NCI-H524 (cell line): Measurements from ENCODE around the gene CDK12.
"Not testable (repeated sequence)": the region's sequence is repeated elsewhere in the genome, so short reads cannot be mapped to it uniquely, and the experiment has no call there.

Experiments used
- DNase-seq, 2 experiments: peaks; one replicate each; lab custom pipeline; 2025; lab: John Stamatoyannopoulos, UW

CDK12 gene

DNA sequence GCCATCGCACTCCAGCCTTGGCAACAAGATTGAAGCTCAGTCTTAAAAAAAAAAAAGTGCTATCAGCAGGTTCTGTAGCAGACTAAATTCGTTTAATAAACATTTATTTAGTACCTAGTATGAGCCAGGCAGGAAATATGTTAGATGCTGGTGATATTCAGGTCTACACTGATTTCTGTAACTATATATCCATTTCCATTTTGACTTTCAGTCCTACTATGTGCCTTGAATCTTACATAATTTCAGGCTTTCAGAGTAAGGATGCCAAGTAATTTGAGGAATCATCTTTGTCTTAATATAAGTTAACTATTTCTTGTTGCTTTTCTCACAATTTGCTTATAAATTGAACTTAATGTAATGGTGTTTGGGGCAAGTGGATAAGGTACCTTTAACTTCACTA lies 46.2 kb downstream of the CDK12 start:
- no peak for DNase-seq

DNA sequence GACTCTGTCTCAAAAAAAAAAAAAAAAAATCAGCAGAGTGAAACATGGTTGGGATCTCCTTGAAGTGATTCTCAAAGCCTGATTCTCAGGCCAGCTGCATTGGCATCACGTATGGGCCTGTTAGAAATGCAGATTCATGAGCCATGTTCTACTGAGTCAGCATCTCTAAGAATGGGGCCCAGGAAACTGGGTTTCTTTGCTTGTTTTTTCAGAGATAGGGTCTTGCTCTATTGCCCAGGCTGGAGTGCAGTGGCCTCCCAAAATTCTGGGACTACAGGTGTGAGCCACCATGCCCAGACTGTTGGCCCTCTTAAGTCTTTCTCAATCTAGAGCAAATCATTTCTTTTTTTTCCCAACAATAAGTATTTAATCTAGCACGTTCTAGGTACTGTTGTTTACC lies 47.7 kb downstream of the CDK12 start:
- DNase-seq, result no peak

DNA sequence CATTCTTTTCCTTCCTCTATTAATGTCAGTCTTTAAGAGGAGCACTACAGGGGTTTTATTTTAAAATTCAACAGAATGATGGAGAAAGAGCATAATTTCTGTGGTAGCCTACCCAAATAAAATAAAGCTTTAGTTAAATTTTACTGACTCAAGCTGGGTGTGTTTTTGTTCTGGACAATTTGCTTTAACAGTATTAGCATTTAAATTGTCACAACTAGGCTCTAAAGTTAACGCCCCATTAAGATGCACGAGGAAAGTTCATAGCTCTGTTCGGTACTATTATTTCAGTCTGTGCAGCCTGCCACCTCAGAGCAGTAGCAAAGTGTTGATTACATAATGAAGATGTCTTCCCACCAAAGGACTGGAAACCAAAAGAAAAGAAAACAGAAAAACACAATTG lies 52.0 kb downstream of the CDK12 start:
- no peak for DNase-seq

DNA sequence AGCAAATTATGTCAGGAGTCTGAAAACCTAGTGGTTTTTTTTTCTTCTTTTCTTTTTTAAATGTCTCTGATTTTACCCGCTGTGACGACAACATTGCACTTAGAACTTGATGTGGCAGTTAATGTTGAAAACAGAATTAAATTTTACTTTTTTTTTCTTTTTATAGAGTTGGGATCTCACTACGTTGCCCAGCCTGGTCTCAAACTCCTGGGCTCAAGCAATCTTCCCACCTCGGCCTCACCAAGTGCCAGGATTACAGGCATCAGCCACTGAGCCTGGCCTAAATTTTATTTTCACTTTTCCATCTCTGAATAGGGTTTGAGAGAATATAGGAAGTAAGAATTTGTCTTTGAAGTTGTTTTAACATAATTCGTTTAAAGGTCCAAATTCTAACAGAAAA lies 52.6 kb downstream of the CDK12 start:
- DNase-seq, result no peak

DNA sequence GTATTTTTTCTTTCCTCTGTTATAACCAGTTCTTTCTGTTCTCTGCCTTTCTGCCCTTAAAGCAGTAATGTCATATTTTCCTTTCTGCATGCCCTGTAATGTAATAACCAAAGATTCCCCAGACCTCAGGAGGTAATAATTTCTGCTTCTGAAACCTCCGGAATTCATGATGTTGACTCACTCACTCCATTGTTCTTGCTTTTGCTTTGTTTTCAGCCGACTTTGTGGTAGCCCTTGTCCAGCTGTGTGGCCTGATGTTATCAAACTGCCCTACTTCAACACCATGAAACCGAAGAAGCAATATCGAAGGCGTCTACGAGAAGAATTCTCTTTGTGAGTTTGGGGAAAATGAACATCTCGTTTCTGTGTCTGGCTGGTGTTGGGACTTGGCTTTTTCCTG lies 55.9 kb downstream of the CDK12 start:
- DNase-seq, result no peak

DNA sequence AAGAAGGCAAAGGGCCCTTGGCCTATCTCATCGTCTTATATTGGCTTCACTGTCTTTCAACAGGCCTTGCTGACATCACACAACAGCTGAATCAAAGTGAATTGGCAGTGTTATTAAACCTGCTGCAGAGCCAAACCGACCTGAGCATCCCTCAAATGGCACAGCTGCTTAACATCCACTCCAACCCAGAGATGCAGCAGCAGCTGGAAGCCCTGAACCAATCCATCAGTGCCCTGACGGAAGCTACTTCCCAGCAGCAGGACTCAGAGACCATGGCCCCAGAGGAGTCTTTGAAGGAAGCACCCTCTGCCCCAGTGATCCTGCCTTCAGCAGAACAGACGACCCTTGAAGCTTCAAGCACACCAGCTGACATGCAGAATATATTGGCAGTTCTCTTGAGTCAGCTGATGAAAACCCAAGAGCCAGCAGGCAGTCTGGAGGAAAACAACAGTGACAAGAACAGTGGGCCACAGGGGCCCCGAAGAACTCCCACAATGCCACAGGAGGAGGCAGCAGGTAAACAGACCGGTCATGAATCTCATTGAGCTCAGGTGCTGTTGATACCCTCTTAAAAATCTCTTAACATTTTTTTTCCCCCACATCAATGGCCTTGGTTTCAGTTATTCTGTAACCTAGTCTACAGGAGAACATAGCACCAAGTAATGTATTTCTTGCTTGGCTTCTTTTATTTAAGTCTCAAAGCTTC lies 64.7 kb downstream of the CDK12 start:
- DNase-seq, result no peak

DNA sequence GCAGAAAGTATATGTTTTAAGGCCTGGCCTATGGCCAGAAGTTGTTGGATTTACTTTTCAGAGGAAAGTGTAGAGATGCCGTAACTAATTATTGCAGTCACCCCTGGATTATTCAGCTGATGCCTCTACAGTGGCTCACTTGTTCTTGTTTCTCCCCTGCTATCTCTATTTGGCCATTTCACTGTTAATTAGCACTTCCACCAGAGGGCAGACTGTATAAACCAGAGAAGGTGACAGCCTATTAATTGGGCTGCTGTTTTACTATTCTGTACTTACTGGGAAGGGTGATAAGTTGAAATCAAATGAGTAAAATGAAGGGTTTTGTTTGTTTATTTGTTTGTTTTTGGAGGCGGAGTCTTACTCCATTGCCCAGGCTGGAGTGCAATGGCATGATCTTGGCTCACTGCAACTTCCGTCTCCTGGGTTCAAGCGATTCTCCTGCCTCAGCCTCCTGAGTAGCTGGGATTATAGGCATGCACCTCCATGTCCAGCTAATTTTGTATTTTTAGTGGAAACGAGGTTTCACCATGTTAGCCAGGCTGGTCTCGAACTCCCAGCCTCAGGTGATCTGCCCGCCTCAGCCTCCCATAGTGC lies 66.0 kb downstream of the CDK12 start:
- DNase-seq, result peak; percentile 34 to 45

DNA sequence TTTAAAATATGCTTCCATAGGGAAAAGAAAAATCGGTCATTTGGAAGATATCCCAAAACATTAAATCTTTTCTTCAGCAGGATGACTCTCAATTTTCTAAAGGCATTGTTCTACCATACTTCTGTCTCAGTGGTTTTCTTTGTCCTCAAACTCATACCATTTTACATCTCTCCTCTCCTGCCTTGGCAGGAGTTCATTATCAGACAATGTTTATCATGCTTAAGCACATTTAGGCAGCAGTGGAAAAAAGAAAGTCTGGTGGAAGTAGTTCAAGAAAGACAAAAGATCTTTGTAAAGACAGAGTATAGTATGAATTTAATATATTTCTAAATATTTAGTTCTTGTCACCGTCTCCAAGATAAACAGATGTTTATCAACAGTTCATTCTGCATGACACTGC lies 68.2 kb downstream of the CDK12 start:
- DNase-seq, result no peak

DNA sequence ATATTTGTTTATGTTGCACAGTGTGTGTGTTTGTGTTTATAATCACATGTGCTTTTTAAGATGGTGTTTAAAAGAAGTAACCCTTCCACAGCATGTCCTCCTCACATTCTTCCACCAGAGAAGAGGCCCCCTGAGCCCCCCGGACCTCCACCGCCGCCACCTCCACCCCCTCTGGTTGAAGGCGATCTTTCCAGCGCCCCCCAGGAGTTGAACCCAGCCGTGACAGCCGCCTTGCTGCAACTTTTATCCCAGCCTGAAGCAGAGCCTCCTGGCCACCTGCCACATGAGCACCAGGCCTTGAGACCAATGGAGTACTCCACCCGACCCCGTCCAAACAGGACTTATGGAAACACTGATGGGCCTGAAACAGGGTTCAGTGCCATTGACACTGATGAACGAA lies 69.2 kb downstream of the CDK12 start:
- DNase-seq, result no peak

DNA sequence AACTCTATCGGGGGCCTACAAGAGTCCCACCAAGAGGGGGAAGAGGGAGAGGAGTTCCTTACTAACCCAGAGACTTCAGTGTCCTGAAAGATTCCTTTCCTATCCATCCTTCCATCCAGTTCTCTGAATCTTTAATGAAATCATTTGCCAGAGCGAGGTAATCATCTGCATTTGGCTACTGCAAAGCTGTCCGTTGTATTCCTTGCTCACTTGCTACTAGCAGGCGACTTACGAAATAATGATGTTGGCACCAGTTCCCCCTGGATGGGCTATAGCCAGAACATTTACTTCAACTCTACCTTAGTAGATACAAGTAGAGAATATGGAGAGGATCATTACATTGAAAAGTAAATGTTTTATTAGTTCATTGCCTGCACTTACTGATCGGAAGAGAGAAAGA lies 70.0 kb downstream of the CDK12 start:
- DNase-seq, result no peak

DNA sequence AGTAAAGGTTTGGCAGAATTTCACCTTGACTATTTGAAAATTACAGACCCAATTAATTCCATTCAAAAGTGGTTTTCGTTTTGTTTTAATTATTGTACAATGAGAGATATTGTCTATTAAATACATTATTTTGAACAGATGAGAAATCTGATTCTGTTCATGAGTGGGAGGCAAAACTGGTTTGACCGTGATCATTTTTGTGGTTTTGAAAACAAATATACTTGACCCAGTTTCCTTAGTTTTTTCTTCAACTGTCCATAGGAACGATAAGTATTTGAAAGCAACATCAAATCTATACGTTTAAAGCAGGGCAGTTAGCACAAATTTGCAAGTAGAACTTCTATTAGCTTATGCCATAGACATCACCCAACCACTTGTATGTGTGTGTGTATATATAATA lies 72.6 kb downstream of the CDK12 start:
- no peak for DNase-seq

DNA sequence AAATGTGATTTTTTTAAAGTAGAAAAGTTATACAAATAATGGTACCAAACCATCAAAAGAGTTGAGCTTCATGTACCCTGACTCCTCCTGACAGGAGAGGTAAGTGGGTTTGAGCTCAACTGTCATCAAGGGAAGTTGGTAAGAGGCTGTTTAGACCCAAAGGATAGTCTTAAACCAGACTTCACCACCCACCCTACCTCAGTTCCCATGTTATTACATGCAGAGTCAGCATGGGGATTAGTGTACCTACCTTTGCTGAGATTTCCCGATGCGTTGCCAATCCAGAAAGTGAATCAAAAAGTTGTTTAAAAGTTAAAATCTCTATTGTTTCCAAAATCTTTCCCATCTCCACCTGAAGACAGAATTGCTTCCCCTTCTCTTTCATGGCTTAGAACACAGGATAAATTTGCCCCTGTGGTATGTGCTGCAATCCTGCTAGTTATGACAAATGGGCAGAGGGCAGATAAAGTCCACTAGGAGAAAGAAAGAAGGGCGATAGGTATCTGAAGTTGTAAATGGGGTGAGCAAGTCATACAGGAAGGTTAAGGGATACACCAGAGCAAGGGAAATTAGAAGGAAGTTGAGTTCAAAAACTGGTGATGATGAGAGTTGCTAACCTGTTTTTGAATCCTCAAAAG lies 73.6 kb downstream of the CDK12 start:
- DNase-seq, result no peak

DNA sequence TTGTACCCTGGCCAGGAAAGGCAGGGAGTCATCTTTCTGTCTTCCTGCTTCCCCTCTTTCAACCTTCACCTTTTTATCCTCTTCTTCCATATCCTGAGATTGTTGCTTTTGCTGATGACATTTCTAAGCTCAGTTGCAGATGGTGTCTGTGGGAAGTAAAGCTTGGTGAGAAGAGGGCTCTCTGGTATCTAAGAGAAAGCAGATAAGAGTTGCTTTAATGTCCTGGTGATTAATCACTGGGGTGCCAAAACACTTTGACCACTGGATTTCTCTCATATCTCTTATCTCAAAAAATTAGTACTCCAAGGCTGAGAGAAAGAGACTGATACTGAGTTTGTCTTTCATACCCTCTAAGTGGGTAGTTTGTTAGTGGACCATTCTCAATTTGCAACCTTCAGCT lies 75.2 kb downstream of the CDK12 start:
- DNase-seq, result no peak

DNA sequence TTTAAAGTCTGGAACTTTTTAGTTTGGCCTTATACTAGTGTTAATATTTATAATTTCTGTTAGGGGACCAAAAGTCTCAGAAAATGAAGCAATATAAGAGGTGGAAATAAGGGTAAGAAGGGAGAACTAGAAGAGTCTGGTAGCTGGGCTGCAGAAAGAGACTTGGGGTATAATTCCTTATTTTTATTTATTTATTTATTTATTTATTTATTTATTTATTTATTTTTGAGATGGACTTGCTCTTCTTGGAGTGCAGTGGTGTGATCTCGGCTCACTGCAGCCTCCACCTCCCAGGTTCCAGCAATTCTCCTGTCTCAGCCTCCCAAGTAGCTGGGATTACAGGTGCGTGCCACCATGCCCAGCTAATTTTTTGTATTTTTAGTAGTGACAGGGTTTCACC lies 76.1 kb downstream of the CDK12 start:
- not testable (repeated sequence) for DNase-seq

DNA sequence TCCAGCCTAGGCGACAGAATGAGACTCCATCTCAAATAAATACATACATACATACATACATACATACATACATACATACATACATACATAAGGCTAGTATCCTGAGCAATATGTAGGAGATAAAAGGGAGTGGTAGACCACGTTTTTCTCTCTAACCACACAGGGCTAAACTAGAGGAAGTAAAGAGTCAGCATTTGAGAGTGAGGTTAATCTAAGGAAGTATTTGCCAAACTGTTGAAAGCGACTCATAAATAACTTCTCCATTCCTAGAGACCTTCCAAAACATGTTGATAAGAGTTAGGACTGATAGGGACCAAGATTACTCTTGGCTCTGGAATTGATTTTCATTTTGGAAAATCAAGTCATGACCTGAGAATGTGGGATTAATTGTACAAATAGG lies 77.6 kb downstream of the CDK12 start:
- no peak for DNase-seq

DNA sequence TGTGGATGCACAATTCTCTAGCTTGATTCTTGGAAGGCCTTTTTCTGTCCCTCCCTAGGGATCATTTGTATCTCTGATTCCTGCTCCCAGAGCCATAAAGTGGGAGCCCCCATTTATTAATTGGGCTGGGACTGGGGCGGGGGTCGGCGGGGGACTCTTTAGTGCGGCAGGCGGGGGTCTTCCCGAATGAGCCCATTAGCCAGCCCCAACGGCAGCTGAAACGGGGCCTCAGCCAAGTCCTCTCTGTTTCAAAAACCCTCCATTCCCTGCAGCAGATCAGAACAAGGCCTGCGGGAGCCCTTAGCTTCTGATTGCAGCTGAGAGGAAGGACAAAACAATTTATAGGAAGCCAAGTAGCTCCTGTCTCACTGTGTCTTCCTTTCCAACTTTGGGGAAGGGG lies 79.3 kb downstream of the CDK12 start:
- DNase-seq, result no peak

DNA sequence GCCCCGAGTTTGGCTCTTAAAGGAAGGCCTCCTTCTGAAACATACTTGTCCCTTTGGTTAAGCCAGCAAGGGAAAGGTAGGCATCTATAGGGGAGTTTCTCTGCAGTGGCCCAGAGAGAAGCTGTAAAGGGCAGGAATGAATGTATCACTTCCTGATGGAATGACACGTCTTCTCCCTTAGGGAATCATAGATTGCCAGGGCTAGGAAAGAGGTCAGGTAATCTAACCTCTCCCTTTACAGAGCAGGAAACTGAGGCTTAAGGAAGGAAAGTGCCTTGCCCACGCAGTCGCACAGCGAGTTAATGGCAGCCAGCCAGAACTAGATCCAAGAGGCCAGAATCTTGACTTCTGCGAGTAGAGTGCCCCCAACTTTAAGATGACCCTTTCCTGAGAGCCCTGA lies 80.4 kb downstream of the CDK12 start:
- no peak for DNase-seq

DNA sequence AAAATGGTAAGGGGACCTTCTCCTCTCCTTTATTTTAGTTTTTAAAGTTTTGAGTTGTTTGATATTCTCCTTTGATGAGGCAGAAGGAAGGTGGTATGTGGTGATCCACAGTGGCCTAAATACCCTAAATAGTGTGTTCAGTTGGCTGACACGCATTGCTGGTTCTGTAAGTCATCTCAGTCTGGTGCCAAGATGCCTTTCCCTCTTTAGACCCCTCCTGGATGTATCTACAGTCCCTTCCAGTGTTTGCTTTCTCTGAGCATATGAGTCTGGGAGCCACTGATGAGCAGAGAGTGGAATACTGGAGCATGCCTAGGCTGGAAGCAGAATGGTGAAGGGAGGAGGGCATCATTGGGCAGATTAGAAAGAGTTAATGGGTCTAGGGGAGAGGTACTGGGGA lies 81.9 kb downstream of the CDK12 start:
- no peak for DNase-seq

DNA sequence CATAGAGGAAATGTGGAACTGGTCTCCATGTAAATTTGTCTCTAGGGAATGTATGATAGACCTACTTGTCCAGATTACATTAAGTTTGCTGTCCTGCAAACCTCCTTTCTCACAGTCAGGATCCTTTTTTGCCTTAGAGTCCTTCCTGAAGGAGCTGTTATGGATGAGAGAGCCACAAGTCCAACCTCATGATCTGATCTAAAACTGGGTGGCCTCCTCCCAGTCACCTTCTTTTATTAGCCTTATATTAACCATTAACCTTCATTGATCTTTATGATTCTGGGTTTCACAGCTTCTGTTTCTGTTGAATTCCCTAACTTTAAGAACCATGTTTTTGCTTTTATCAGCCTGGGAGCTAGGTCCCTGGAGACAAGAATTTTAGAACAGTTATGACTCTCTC lies 82.4 kb downstream of the CDK12 start:
- DNase-seq, result no peak

DNA sequence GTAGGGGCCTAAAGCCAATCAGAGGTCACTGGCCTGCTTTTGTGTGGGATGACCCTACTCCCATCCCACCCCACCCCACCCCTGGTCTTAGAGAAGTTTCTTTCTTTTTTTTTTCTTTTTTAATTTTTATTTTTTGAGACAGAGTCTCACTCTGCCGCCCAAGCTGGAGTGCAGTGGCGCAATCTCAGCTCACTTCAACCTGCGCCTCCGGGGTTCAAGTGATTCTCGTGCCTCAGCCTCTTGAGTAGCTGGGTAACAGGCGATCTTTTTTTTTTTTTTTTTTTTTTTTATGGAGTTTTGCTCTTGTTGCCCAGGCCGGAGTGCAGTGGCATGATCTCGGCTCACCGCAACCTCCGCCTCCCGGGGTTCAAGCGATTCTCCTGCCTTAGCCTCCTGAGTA lies 83.1 kb downstream of the CDK12 start:
- not testable (repeated sequence) for DNase-seq

DNA sequence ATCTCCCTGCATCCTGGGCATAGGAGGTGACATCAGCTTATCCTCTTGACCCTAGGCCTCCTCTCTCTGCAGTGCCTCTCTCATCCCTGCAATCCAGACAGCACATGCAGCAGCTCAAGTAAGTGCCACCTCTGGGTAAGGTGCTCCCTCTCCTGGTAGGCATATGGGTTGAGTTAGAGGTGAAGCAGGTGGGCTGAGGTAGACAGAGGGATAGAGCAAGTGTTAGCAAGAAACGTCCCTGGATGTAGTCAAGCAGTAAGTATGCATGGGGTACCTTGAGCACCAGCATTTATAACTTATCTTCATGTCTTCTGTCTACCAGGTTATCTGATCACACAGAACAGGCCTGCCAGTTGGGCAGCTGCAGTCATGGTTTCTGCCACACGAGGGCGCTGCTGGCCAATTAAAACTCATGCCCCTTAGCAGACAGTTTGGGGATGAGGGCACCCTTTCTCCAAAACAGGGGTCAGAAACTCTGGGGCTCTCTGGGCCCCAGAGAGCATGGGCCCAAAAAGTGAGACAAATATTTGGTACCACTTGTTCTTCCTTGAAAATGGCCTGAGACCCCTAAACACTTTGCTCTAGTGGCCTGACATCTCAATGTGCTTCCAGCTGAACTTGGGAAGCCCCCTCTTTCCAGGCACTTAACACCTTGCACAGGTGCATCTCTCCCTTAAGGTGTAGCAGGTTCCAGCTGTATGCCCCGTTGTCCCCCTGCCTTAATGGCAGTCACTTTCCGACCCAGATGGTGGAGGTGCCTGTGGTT lies 86.6 kb downstream of the CDK12 start:
- DNase-seq, result peak; percentile 49 to 73

DNA sequence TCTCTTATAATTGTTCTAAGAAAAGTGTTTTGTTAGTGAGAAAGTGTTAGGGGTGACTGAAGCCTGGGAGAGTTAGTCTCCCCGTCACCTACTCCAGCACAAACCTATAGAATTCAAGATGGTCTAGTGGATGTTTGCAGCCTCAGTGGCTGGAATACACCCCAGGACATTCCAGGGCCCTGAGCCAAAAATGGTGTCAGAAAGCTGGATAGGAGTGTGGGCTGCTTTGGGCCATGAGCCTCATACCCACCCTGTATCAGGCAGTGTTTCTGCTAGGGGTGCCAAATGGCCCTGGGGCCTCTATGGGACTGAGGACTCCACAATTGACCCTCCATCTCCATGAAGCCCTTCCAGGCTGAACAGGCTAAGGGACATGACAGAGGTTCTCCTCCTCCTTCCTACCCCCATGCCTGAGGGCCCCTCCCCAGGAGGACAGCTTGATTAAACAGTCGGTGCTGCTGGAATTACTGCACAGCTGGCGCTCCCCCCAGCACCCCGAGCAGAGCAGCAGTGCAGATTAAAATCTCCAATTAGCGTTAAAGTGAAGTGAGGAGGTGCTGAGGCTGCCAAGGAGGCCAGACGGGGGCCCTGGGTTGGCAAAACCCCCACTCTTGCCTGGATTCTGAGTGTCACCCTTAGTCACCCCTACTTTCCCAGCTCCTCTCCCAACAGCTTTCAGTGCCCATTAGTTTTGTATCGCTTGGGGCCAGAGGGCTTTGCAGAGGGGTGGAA lies 87.4 kb downstream of the CDK12 start:
- DNase-seq, result peak; percentile 92 to 95
